DMS 273 (cell line): ENCODE results near the gene PLEKHH1.
"Not testable (repeated sequence)": the region's sequence is repeated elsewhere in the genome, so short reads cannot be mapped to it uniquely, and the experiment has no call there.

Source experiments
- DNase-seq: peaks from one replicate; lab custom pipeline; 2025; ENCODE audit not compliant: unreplicated experiment; lab: John Stamatoyannopoulos, UW

PLEKHH1 gene

DNA sequence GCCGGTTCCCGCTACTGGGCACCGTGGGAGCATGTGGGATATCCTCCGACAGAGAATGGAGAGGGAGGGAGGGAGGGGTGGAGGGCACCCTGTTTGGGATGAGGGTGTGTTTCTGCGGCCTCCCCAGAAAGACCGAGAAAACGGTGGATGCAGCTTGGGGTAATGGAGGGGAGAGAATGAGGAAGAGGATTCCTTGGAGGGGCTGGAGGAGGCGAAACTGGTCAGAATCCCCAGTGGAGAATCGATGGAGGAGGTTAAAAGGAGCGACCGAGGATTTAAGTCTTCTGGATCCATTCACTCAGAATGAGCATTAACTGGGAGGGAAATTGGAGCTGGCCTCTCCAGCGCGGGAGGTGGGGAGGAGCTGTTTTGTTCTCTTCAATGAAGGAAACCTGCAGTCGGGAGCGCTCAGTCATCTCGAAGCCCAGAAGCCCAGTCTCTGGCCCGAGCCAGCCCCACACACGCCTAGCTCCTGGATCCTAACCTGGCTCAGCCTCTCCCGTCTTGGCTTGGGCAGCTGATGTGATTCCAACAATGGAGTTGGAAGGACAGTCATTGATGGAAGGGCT, 87.2 kb downstream of the PLEKHH1 start:
- peak; percentile 59 for DNase-seq

DNA sequence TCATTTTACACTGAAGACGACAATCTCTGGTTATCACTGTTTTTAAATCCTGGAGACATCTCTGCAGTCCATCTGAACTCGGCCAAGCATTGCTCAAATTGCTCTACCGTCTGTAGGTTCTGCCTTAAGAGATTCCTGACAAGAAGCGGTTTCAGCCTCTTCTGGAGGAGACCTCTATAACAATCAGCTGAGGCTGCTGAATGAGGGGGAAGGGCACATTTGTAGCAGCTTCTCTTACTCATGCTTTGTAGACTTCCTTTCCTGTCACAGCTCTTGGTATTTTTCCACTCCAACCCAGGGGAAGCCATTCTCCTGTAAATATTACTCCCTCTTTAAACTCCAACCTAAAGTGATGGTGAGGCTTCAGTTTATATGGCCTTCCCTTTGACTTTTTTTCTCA, 89.6 kb downstream of the PLEKHH1 start:
- DNase-seq: peak; percentile 20

DNA sequence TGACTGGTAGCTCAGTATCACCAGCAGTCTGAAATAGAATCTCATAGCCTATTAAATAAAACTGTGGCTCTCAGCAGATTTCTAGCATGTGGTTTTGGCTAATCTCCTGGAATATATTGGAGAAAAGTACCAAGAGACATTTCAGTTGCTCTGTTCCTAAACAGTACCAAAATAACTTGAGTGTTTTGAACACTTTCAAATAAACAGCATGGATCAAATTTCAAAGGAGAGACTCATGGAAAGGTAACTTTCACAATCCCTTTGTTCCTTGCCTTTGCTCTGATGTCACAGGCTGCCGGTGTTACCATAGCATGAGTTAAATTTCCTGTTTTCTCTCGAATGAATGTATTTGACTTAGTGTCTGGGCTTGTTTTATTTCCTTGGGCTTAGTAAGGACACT, 90.0 kb downstream of the PLEKHH1 start:
- no peak for DNase-seq

DNA sequence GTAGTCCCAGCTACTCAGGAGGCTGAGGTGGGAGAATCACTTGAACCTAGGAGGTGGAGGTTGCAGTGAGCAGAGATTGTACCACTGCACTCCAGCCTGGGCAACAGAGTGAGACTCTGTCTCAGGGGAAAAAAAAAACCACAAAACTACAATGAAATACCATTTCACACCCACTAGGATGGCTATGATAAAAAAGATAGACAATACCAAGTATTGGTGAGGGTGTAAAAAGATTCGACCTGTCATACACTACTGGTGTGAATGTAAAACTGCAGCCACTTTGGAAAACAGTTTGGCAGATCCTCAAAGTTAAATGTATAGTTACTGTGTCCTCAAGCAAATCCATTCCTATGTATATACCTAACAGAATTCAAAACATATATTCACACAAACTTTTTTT, 93.0 kb downstream of the PLEKHH1 start:
- not testable (repeated sequence) for DNase-seq

DNA sequence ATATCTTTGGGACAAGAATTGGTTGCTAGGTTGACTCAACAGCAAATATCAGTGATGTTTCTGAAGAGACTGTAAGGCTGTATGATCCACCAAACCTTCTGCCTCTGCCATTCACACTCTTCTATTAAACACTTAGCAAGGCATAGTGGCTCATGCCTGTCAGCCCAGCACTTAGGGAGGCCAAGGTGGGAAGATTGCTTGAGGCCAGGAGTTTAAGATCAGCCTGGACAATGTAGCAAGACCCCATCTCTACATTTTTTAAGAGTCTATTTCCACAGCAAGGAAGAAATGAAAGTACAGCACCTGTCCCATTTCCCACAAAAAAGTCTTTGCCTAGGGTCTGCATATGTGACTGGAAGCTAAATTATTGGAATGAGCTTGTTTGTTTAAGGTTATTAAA, 94.4 kb downstream of the PLEKHH1 start:
- no peak for DNase-seq

DNA sequence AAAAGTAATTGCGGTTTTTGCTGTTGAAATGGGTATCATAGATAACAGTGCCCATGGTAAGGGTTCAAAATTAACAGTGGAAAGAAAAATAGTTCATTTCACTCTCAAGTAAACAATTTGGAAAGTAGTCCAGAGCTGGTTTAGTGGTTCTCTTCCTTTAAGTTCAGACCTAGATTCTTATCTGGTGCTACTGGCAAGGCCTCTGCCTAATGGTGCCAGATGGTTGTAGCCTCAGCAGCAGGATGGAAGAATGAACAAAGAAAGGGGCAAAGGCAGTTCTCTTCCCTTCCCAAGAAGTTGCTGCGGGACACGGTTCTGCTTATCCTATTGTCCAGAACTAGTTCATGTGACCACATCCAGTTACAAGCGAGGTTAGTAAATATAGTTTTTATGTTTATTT, 97.1 kb downstream of the PLEKHH1 start:
- DNase-seq: peak; percentile 62

DNA sequence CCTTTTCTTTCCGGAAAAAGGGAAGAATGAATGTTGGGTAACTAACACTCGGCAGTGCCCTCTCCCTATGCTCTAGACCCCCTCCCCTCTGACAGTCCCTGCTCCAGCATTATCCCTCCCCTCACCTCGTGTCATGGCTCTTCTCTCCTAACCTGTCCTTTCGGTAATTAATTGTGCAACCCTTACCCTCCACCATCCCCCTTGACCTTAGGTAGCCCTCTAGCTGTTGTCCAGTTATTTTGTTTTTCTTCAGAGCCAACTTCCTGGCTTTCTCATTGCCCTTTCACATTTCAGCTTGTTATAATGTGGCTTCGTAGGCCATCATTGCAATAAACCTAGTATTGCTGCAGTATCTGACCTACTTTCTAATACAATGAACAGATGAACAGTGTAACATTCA, 97.8 kb downstream of the PLEKHH1 start:
- no peak for DNase-seq

DNA sequence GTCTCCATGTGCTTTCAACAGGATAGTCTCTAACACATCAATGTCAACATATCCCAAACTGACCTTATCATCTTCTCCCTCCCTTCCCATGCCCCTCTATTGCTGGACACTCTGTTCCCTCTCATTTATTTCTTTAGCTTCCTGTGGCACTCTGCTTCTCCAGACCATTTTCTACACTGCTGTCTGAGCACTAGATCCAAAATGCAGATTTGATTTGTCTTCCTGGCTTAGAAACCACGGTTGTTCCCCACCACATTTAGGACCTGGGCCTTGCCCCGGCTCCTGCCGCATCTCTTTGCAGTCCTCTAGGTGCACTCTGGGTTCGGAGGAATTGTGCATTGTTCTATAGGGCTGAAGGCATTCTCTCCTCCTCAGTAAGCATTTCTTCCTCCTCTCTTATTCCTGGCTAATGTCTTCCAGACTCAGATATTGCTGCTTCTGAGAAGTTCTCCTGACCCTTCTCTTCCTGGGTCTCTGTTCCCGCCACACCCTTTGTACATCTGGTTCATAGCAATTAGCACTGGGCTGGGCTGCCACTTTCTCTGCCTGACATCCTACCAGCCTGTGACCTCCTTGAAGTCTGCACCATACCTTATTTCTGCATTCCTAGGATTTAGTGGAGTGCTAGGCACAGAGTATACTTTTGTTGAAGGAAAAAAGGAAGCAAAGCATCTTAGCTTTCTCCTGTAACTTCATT, 100.5 kb downstream of the PLEKHH1 start:
- no peak for DNase-seq

DNA sequence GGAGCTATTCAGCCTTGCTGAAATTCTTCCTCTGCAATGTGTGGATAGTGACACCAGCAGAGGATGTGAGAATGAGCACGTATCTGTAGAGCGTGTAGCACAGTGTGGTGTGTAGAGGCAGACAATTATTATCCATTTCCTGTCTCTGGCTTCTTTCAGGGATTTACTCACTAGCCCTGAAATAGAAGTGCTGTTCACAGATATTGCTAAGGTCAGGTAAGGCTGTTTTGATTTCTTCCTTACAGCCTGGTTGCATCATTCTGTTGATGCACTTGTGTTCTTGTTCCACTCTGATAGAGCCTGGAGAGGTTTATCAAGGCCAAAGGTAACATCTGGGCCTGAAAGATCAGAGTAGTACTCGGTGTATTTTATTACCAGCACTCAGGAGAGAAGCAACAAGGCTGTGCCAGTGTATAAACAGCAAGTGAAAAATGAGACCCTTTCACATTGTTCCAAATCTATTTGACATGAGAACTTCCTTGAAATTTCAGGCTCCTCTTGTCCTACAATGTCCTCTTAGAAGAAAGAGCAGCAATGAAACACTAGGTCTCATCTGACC, 103.3 kb downstream of the PLEKHH1 start:
- DNase-seq: peak; percentile 32

DNA sequence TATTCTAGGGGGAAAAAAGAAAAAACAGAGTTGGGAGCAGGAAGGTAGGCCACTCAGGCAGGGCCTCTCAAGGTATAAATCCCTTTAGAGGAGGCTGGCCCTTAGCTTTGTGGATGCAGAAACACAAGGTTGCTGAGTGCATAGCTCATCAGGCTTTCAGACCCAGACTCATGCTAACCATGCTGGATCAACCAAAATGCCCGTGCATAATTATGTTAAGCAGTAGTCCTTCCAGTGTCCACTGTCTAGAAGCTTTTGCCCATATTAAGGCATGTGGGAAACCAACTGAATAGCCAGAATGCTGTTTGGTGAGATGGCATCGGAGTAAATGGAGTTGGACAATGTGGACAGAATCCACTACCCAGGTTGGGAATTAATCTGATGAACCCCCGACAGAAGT, 105.6 kb downstream of the PLEKHH1 start:
- DNase-seq: no peak
